ENCODE data around the gene OR5H14. TPM values are rescaled to one million over a fixed set of nuclear protein-coding genes. Genes with fewer than 3 reads are reported as not detected.
A peak's percentile ranks its signal among the peaks of the same experiment; 100 is the strongest.
"Not testable (repeated sequence)": the region's sequence is repeated elsewhere in the genome, so short reads cannot be mapped to it uniquely, and the experiment has no call there.

The OR5H14 gene
- total and polyA plus RNA-seq, 2 donors from 2014 or later: not detected

DNA sequence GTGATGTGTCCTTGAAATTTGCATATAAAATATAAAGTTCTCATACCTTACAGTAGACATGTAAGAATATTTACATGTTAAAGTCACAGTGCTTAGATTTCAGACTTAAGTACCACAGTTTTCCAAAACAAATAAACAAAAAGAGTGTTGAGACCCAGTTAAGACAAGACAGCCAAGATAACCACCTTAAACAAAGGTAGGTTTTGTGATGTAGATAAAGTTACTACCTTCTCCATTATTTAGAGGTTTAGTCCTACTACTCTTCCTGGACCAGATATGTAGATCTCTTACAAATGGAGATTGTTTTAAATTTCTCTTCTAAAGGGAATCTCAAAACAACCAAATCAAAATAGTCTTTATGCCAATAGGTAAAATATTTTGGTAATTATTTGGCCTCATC lies 34.9 kb downstream of the OR5H14 start:
- Histone ChIP-seq H3K36me3 (ENCODE audit: control insufficient read depth in 2 of 3, insufficient read depth in 3 of 3, low read length in 3 of 3) (no peaks in the 10 kb centered on the region), H3K9me3 (ENCODE audit: control insufficient read depth in 2 of 3, insufficient read depth in 1 of 3, low read length in 3 of 3) (no peaks in the 10 kb centered on the region)
- no peak for FAIRE-seq

DNA sequence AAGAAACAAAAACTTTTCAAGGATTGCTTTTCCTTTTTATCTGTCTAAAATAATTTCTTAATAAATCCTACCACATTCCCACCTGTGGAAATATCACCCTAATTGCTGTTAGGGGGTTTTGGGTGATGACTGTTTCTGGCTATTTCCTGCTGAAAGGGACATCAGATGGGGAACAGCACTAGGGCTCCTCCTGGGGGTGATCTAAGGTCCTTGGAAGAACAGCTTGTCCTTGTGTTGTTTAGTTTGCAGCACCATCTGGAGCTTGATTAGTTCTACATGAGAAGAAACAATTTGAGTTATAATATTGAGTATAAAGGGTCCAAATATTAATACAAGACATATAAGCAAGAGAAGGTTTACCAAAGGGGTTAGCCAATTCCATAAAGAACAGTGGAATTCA lies 37.9 kb downstream of the OR5H14 start:
- no peak overlapping the region for H3K9ac ChIP-seq (ENCODE audit: low read length in 3 of 3)
- no peak overlapping the region for H3K27ac ChIP-seq (ENCODE audit: low read depth in 2 of 2, low read length in 2 of 2)
- no peaks in the 10 kb centered on the region for H3K9me3 ChIP-seq (ENCODE audit: control insufficient read depth in 2 of 3, insufficient read depth in 1 of 3, low read length in 3 of 3)
- FAIRE-seq (no peak), DNase-seq (no peak)
- intact Hi-C loops (cut with DNase I): no loop called here
- H3K27me3 ChIP-seq (ENCODE audit: control insufficient read depth, insufficient read depth, low read length): no peaks in the 10 kb centered on the region
- no peak overlapping the region for H3K4me3 ChIP-seq (ENCODE audit: low read length in 3 of 3)
- TF ChIP-seq, protein P1, sequence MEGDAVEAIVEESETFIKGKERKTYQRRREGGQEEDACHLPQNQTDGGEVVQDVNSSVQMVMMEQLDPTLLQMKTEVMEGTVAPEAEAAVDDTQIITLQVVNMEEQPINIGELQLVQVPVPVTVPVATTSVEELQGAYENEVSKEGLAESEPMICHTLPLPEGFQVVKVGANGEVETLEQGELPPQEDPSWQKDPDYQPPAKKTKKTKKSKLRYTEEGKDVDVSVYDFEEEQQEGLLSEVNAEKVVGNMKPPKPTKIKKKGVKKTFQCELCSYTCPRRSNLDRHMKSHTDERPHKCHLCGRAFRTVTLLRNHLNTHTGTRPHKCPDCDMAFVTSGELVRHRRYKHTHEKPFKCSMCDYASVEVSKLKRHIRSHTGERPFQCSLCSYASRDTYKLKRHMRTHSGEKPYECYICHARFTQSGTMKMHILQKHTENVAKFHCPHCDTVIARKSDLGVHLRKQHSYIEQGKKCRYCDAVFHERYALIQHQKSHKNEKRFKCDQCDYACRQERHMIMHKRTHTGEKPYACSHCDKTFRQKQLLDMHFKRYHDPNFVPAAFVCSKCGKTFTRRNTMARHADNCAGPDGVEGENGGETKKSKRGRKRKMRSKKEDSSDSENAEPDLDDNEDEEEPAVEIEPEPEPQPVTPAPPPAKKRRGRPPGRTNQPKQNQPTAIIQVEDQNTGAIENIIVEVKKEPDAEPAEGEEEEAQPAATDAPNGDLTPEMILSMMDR (IDR thresholded peaks at IDR 0.05; ENCODE audit: borderline replicate concordance, extremely low read depth, insufficient read depth): no peak
- H3K4me1 ChIP-seq (ENCODE audit: control insufficient read depth in 2 of 3, insufficient read depth in 2 of 3, low read depth in 1 of 3, low read length in 3 of 3): no peaks in the 10 kb centered on the region
- no peaks in the 10 kb centered on the region for H3K36me3 ChIP-seq (ENCODE audit: control insufficient read depth in 2 of 3, insufficient read depth in 3 of 3, low read length in 3 of 3)

More for the DNA sequence above, 34.9 kb downstream of the OR5H14 start:
- Histone ChIP-seq H3K4me3 (ENCODE audit: low read length in 3 of 3) (no peak overlapping the region), H3K9ac (ENCODE audit: low read length in 3 of 3) (no peak overlapping the region), H3K27ac (ENCODE audit: low read depth in 2 of 2, low read length in 2 of 2) (no peak overlapping the region), H3K27me3 (ENCODE audit: control insufficient read depth, insufficient read depth, low read length) (no peaks in the 10 kb centered on the region), H3K4me1 (ENCODE audit: control insufficient read depth in 2 of 3, insufficient read depth in 2 of 3, low read depth in 1 of 3, low read length in 3 of 3) (no peaks in the 10 kb centered on the region)
- intact Hi-C loops (cut with DNase I): no loop called here
- TF ChIP-seq, protein P1 (IDR thresholded peaks at IDR 0.05; ENCODE audit: borderline replicate concordance, extremely low read depth, insufficient read depth): no peak
- no peak for DNase-seq

DNA sequence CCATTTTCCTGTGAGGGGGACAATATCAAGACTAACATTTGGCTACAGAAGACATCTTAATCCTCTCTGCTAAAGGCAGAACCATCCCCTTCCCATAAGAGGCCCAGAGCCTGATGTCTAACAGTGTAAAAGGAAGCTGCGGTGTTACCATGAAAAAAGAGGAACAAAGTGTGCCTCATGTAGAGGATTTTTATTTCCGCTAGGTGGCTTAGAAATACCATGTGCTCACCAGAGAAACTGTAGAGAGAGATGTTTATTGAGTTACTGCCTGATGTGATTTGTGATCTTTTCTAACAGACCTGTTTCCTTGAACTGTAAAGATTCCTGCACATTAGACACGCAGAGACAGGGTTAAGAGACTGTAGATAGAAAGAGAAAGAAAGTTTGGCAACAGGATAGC lies 41.3 kb downstream of the OR5H14 start:
- Histone ChIP-seq H3K27me3 (ENCODE audit: control insufficient read depth, insufficient read depth, low read length) (no peaks in the 10 kb centered on the region), H3K36me3 (ENCODE audit: control insufficient read depth in 2 of 3, insufficient read depth in 3 of 3, low read length in 3 of 3) (no peaks in the 10 kb centered on the region), H3K9ac (ENCODE audit: low read length in 3 of 3) (no peak overlapping the region), H3K27ac (ENCODE audit: low read depth in 2 of 2, low read length in 2 of 2) (no peak overlapping the region), H3K9me3 (ENCODE audit: control insufficient read depth in 2 of 3, insufficient read depth in 1 of 3, low read length in 3 of 3) (no peaks in the 10 kb centered on the region), H3K4me3 (ENCODE audit: low read length in 3 of 3) (no peak overlapping the region), H3K4me1 (ENCODE audit: control insufficient read depth in 2 of 3, insufficient read depth in 2 of 3, low read depth in 1 of 3, low read length in 3 of 3) (no peaks in the 10 kb centered on the region)
- FAIRE-seq (no peak), DNase-seq (peak in 2 of 5 donors; percentile 3 to 6)
- intact Hi-C loops (cut with DNase I): no loop called here
- TF ChIP-seq, protein P1 (IDR thresholded peaks at IDR 0.05; ENCODE audit: borderline replicate concordance, extremely low read depth, insufficient read depth): no peak

DNA sequence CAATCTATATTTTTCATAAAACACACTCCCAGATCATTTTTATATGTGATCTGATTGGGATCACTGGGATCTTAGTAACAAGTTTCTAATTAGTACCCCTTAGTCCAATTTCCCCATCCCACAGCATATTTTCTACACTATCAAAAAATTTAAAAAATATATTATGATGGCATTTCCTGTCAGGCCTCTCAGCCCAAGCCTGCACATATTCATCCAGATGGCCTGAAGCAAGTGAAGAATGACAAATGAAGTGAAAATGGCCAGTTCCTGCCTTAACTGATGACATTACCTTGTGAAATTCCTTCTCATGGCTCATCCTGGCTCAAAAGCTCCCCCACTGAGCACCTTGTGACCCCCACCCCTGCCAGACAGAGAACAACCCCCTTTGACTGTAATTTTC lies 43.6 kb downstream of the OR5H14 start:
- H3K27me3 ChIP-seq (ENCODE audit: control insufficient read depth, insufficient read depth, low read length); H3K9me3 ChIP-seq (ENCODE audit: control insufficient read depth in 2 of 3, insufficient read depth in 1 of 3, low read length in 3 of 3); H3K27ac ChIP-seq (ENCODE audit: low read depth in 2 of 2, low read length in 2 of 2); H3K4me1 ChIP-seq (ENCODE audit: control insufficient read depth in 2 of 3, insufficient read depth in 2 of 3, low read depth in 1 of 3, low read length in 3 of 3); H3K9ac ChIP-seq (ENCODE audit: low read length in 3 of 3); H3K4me3 ChIP-seq (ENCODE audit: low read length in 3 of 3); DNase-seq; intact Hi-C loops (cut with DNase I); FAIRE-seq; H3K36me3 ChIP-seq (ENCODE audit: control insufficient read depth in 2 of 3, insufficient read depth in 3 of 3, low read length in 3 of 3): not testable (repeated sequence)

DNA sequence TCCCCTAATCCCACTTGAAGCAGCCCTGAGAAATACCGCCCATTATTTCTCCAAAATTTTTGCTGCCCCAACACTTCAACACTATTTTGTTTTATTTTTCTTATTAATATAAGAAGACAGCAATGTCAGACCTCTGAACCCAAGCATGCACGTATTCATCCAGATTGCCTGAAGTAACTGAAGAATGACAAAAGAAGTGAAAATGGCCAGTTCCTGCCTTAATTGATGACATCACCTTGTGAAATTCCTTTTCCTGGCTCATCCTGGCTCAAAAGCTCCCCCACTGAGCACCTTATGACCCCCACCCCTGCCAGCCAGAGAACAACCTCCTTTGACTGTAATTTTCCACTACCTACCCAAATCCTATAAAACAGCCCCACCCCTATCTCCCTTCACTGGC lies 49.0 kb downstream of the OR5H14 start:
- not testable (repeated sequence) for H3K4me3 ChIP-seq (ENCODE audit: low read length in 3 of 3)

More for the DNA sequence above, 49.0 kb downstream of the OR5H14 start:
- DNase-seq; H3K4me1 ChIP-seq (ENCODE audit: control insufficient read depth in 2 of 3, insufficient read depth in 2 of 3, low read depth in 1 of 3, low read length in 3 of 3); H3K9me3 ChIP-seq (ENCODE audit: control insufficient read depth in 2 of 3, insufficient read depth in 1 of 3, low read length in 3 of 3); H3K9ac ChIP-seq (ENCODE audit: low read length in 3 of 3); FAIRE-seq; H3K36me3 ChIP-seq (ENCODE audit: control insufficient read depth in 2 of 3, insufficient read depth in 3 of 3, low read length in 3 of 3); H3K27ac ChIP-seq (ENCODE audit: low read depth in 2 of 2, low read length in 2 of 2); intact Hi-C loops (cut with DNase I); H3K27me3 ChIP-seq (ENCODE audit: control insufficient read depth, insufficient read depth, low read length): not testable (repeated sequence)
